ENCODE results near the gene CSKMT.

GRCh38 chr11:62627713-62628112, 37.4 kb upstream of the CSKMT start:
- TF ChIP-seq CTCF (IDR thresholded peaks at IDR 0.05; ENCODE audit: low read depth, low read length) (no peak), POLR2A (IDR thresholded peaks at IDR 0.05; ENCODE audit: extremely low read depth, insufficient read length) (no peak), MAX (IDR thresholded peaks at IDR 0.05; ENCODE audit: low read depth, low read length) (no peak)

Measured in NB4 (cell line).